Astrocyte (in vitro differentiated cells and primary cell): ENCODE measurements around the gene MRTFB. TPM values are rescaled to one million over a fixed set of nuclear protein-coding genes. Genes with fewer than 3 reads are reported as not detected.

Experiments used
- DNase-seq: peaks from one replicate; pipeline ENCODE4 v3.0.0-alpha.2; 2010; ENCODE audit warnings: low read depth
- FAIRE-seq: peaks from 2 replicates; lab custom pipeline; 2011; peaks lifted over from hg19 to GRCh38; lab: Jason Lieb, UNC
- H2AFZ ChIP-seq: 2 replicates; pipeline ENCODE4 v1.6.0; 2012; ENCODE audit warnings: low read depth, low read length, inconsistent platforms
- H3K27ac ChIP-seq: 2 replicates; pipeline ENCODE4 v1.5.1; 2011; ENCODE audit warnings: low read depth, low read length, inconsistent platforms
- H3K27me3 ChIP-seq: 2 replicates; pipeline ENCODE4 v1.6.0; 2011; ENCODE audit warnings: low read length, inconsistent platforms; ENCODE audit not compliant: insufficient read depth
- H3K36me3 ChIP-seq: 2 replicates; pipeline ENCODE4 v1.5.1; 2011; ENCODE audit warnings: low read length, inconsistent platforms; ENCODE audit not compliant: insufficient read depth
- H3K4me1 ChIP-seq: 2 replicates; pipeline ENCODE4 v1.5.1; 2011; ENCODE audit warnings: low read length, inconsistent platforms; ENCODE audit not compliant: insufficient read depth
- H3K4me2 ChIP-seq: 2 replicates; pipeline ENCODE4 v1.6.0; 2012; ENCODE audit warnings: low read length, inconsistent platforms
- H3K4me3 ChIP-seq: 2 replicates; pipeline ENCODE4 v1.5.1; 2011; ENCODE audit warnings: low read depth, mild to moderate bottlenecking, low read length, inconsistent platforms; ENCODE audit not compliant: insufficient read depth
- H3K79me2 ChIP-seq: 2 replicates; pipeline ENCODE4 v1.6.0; 2012; ENCODE audit warnings: mild to moderate bottlenecking, low read length, inconsistent platforms; ENCODE audit not compliant: insufficient read depth
- H3K9ac ChIP-seq: 2 replicates; pipeline ENCODE4 v1.6.0; 2012; ENCODE audit warnings: mild to moderate bottlenecking, low read length, inconsistent platforms
- H3K9me3 ChIP-seq: 2 replicates; pipeline ENCODE4 v1.5.1; 2012; ENCODE audit warnings: low read depth, mild to moderate bottlenecking, low read length, inconsistent platforms; ENCODE audit not compliant: insufficient read depth
- H4K20me1 ChIP-seq: 2 replicates; pipeline ENCODE4 v1.6.0; 2012; ENCODE audit warnings: low read length, inconsistent platforms; ENCODE audit not compliant: insufficient read depth
- H3K27ac Mint-ChIP-seq: one replicate; pipeline ENCODE4 v1.8.0; 2021; ENCODE audit warnings: mild to moderate bottlenecking, mixed read lengths; ENCODE audit not compliant: unreplicated experiment
- H3K27me3 Mint-ChIP-seq: one replicate; pipeline ENCODE4 v1.8.0; 2021; ENCODE audit warnings: low read depth, mixed read lengths; ENCODE audit not compliant: unreplicated experiment
- H3K36me3 Mint-ChIP-seq: one replicate; pipeline ENCODE4 v1.8.0; 2021; ENCODE audit warnings: low read depth, mixed read lengths; ENCODE audit not compliant: unreplicated experiment
- H3K4me1 Mint-ChIP-seq: one replicate; pipeline ENCODE4 v1.8.0; 2021; ENCODE audit warnings: low read depth, mixed read lengths; ENCODE audit not compliant: unreplicated experiment
- H3K4me3 Mint-ChIP-seq: one replicate; pipeline ENCODE4 v1.8.0; 2021; ENCODE audit warnings: mild to moderate bottlenecking, moderate library complexity, mixed read lengths; ENCODE audit not compliant: unreplicated experiment
- H3K9me3 Mint-ChIP-seq: one replicate; pipeline ENCODE4 v1.8.0; 2021; ENCODE audit warnings: mild to moderate bottlenecking, mixed read lengths; ENCODE audit not compliant: unreplicated experiment
- CTCF ChIP-seq: IDR thresholded peaks from 2 replicates; pipeline ENCODE4 v1.5.1; 2011; ENCODE audit warnings: low read depth, mild to moderate bottlenecking, inconsistent platforms, low read length, moderate library complexity; ENCODE audit not compliant: insufficient read depth
- EZH2 ChIP-seq: IDR thresholded peaks from 2 replicates; pipeline ENCODE4 v1.6.1; 2012; ENCODE audit warnings: mild to moderate bottlenecking, low read length, inconsistent platforms; ENCODE audit not compliant: insufficient read depth
- total RNA-seq: library from RNA; stranded (reverse); gene quantifications from 2 replicates; pipeline ENCODE4 v1.2.1, GENCODE V29; 2021

MRTFB gene
- total RNA-seq, 1 donor from 2014 or later = 32.5 TPM

- Histone ChIP-seq H3K9me3 (no peaks in the 10 kb centered on the region), H3K79me2 (peaks cover 24% of the 10 kb centered on the region), H3K27ac (no peak overlapping the region), H4K20me1 (peaks cover 11% of the 10 kb centered on the region), H3K4me3 (no peak overlapping the region), H3K27me3 (no peaks in the 10 kb centered on the region), H3K9ac (no peak overlapping the region), H2AFZ (no peak overlapping the region), H3K36me3 (no peaks in the 10 kb centered on the region), H3K4me1 (no peaks in the 10 kb centered on the region), H3K4me2 (no peak overlapping the region)
- Mint-ChIP-seq H3K36me3 (peaks cover 3% of the 10 kb centered on the region), H3K4me1 (peaks cover 2% of the 10 kb centered on the region), H3K27me3 (no peaks in the 10 kb centered on the region), H3K4me3 (no peak overlapping the region), H3K27ac (no peak overlapping the region), H3K9me3 (no peaks in the 10 kb centered on the region)
- DNase-seq = no peak
- FAIRE-seq = no peak
- TF ChIP-seq CTCF (no peak), EZH2 (no peak)
These were observed 54.0 kb downstream of the MRTFB start for GRCh38 chr16:14125000-14125681.

- Histone ChIP-seq H3K4me2 (no peak overlapping the region), H3K79me2 (peaks cover 18% of the 10 kb centered on the region), H3K4me1 (no peaks in the 10 kb centered on the region), H4K20me1 (peaks cover 8% of the 10 kb centered on the region), H2AFZ (no peak overlapping the region), H3K27ac (no peak overlapping the region), H3K27me3 (no peaks in the 10 kb centered on the region), H3K9me3 (no peaks in the 10 kb centered on the region), H3K36me3 (no peaks in the 10 kb centered on the region), H3K4me3 (no peak overlapping the region), H3K9ac (no peak overlapping the region)
- no peaks in the 10 kb centered on the region for H3K27me3 Mint-ChIP-seq
- H3K9me3 Mint-ChIP-seq = no peaks in the 10 kb centered on the region
- no peak for TF ChIP-seq EZH2
- no peak for TF ChIP-seq CTCF
- H3K36me3 Mint-ChIP-seq = peaks cover 3% of the 10 kb centered on the region
- FAIRE-seq (no peak), DNase-seq (no peak)
- peaks cover 2% of the 10 kb centered on the region for H3K4me1 Mint-ChIP-seq
- H3K27ac Mint-ChIP-seq = no peak overlapping the region
- H3K4me3 Mint-ChIP-seq = no peak overlapping the region
These were observed 54.6 kb downstream of the MRTFB start for GRCh38 chr16:14125708-14126107.

GRCh38 chr16:14128097-14128496 is 57.0 kb downstream of the MRTFB start:
- Histone ChIP-seq H3K27ac (no peak overlapping the region), H2AFZ (no peak overlapping the region), H3K9ac (no peak overlapping the region), H4K20me1 (peaks cover 11% of the 10 kb centered on the region), H3K9me3 (no peaks in the 10 kb centered on the region), H3K27me3 (no peaks in the 10 kb centered on the region), H3K79me2 (peaks cover 9% of the 10 kb centered on the region), H3K36me3 (no peaks in the 10 kb centered on the region), H3K4me1 (no peaks in the 10 kb centered on the region), H3K4me2 (no peak overlapping the region), H3K4me3 (no peak overlapping the region)
- Mint-ChIP-seq H3K27ac (no peak overlapping the region), H3K4me3 (no peak overlapping the region), H3K27me3 (no peaks in the 10 kb centered on the region), H3K9me3 (no peaks in the 10 kb centered on the region), H3K4me1 (peaks cover 2% of the 10 kb centered on the region), H3K36me3 (peaks cover 3% of the 10 kb centered on the region)
- no peak for DNase-seq
- FAIRE-seq = no peak
- no peak for TF ChIP-seq CTCF
- no peak for TF ChIP-seq EZH2
